Neural crest cell (in vitro differentiated cells): ENCODE data around the gene GPC6. TPM values are rescaled to one million over a fixed set of nuclear protein-coding genes. Genes with fewer than 3 reads are reported as not detected.

Experiments
- DNase-seq: peaks from one replicate; pipeline ENCODE4 v3.0.0; 2021; ENCODE audit warnings: low read depth, mixed read lengths, low spot score
- H3K27ac Mint-ChIP-seq: one replicate; pipeline ENCODE4 v1.8.0; 2021; ENCODE audit warnings: mild to moderate bottlenecking, mixed read lengths; ENCODE audit not compliant: unreplicated experiment
- H3K27me3 Mint-ChIP-seq: 2 replicates; pipeline ENCODE4 v1.8.0; 2021; ENCODE audit warnings: low read depth, mild to moderate bottlenecking, mixed read lengths
- H3K36me3 Mint-ChIP-seq: 2 replicates; pipeline ENCODE4 v1.8.0; 2021; ENCODE audit warnings: low read depth, mild to moderate bottlenecking, mixed read lengths
- H3K4me1 Mint-ChIP-seq: 2 replicates; pipeline ENCODE4 v1.8.0; 2021; ENCODE audit warnings: mixed read lengths
- H3K4me3 Mint-ChIP-seq: one replicate; pipeline ENCODE4 v1.8.0; 2021; ENCODE audit warnings: mild to moderate bottlenecking, mixed read lengths
- H3K9me3 Mint-ChIP-seq: 2 replicates; pipeline ENCODE4 v1.8.0; 2021; ENCODE audit warnings: mixed read lengths
- total RNA-seq: library from RNA; stranded (reverse); gene quantifications from 2 replicates; pipeline ENCODE4 v1.2.1, GENCODE V29; 2021
- TF ChIP-seq, protein P1 (sequence below): fragments of 200-600 bp; sonication (generic); conservative IDR thresholded peaks from 2 replicates; pipeline ENCODE4 v1.5.0; 2021; ENCODE audit warnings: antibody characterized with exemption, mild to moderate bottlenecking

The GPC6 gene
- total RNA-seq, 1 donor from 2014 or later = 13.4 TPM

DNA sequence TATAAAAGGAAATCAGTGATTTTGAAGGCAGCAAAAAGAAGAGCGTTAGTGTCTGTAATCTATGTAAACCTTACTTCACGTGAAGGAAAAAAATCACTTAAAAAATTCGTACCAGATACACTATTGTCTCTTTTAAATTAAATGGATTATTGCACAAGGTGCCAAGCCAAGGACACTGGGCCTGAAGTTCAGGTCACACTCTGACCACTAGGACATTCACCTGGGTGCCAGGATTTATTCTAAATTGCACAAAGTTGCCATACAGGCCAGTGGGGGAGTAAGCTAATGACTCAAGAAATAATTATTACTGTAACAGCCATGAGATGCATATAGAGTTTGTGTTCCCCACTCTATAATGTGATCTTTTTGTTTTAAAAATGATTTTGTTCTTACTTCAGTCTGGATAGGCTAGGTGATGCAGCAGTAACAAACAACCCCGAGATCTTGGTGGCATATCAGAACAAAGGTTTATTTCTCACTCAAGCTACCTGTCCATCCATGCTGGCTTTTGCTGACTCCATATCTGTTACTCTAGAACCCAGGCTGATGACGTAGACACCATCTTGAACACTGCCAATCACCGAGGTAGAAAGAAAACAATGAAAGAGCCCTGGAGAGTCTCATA is 1000.8 kb downstream of the GPC6 start:
- Mint-ChIP-seq H3K9me3 (no peaks in the 10 kb centered on the region), H3K27ac (no peak overlapping the region), H3K36me3 (peaks cover 4% of the 10 kb centered on the region), H3K4me1 (peaks cover 3% of the 10 kb centered on the region), H3K4me3 (no peak overlapping the region), H3K27me3 (no peaks in the 10 kb centered on the region)
- no peak for DNase-seq
- TF ChIP-seq, protein P1, sequence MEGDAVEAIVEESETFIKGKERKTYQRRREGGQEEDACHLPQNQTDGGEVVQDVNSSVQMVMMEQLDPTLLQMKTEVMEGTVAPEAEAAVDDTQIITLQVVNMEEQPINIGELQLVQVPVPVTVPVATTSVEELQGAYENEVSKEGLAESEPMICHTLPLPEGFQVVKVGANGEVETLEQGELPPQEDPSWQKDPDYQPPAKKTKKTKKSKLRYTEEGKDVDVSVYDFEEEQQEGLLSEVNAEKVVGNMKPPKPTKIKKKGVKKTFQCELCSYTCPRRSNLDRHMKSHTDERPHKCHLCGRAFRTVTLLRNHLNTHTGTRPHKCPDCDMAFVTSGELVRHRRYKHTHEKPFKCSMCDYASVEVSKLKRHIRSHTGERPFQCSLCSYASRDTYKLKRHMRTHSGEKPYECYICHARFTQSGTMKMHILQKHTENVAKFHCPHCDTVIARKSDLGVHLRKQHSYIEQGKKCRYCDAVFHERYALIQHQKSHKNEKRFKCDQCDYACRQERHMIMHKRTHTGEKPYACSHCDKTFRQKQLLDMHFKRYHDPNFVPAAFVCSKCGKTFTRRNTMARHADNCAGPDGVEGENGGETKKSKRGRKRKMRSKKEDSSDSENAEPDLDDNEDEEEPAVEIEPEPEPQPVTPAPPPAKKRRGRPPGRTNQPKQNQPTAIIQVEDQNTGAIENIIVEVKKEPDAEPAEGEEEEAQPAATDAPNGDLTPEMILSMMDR = no peak

- Mint-ChIP-seq H3K4me1 (peaks cover 12% of the 10 kb centered on the region), H3K27ac (no peak overlapping the region), H3K36me3 (peaks cover 4% of the 10 kb centered on the region), H3K9me3 (no peaks in the 10 kb centered on the region), H3K4me3 (no peak overlapping the region), H3K27me3 (no peaks in the 10 kb centered on the region)
- DNase-seq = no peak
- TF ChIP-seq, protein P1 = no peak
Observed at GRCh38 chr13:94228763-94229162, 1002.2 kb downstream of the GPC6 start.

- Mint-ChIP-seq H3K4me1 (peaks cover 10% of the 10 kb centered on the region), H3K36me3 (peaks cover 4% of the 10 kb centered on the region), H3K9me3 (no peaks in the 10 kb centered on the region), H3K27ac (no peak overlapping the region), H3K4me3 (no peak overlapping the region), H3K27me3 (no peaks in the 10 kb centered on the region)
- no peak for DNase-seq
- TF ChIP-seq, protein P1 = no peak
Observed at GRCh38 chr13:94232161-94232950, 1005.7 kb downstream of the GPC6 start.

GRCh38 chr13:94232956-94233355 is 1006.3 kb downstream of the GPC6 start:
- Mint-ChIP-seq H3K27me3 (no peaks in the 10 kb centered on the region), H3K4me1 (peaks cover 10% of the 10 kb centered on the region), H3K36me3 (peaks cover 4% of the 10 kb centered on the region), H3K4me3 (no peak overlapping the region), H3K27ac (no peak overlapping the region), H3K9me3 (no peaks in the 10 kb centered on the region)
- TF ChIP-seq, protein P1 = no peak
- DNase-seq = no peak

GRCh38 chr13:94233401-94233800 is 1006.8 kb downstream of the GPC6 start:
- Mint-ChIP-seq H3K27me3 (no peaks in the 10 kb centered on the region), H3K27ac (peak overlapping the region; percentile 88), H3K36me3 (peaks cover 4% of the 10 kb centered on the region), H3K9me3 (no peaks in the 10 kb centered on the region), H3K4me3 (no peak overlapping the region), H3K4me1 (peaks cover 10% of the 10 kb centered on the region)
- TF ChIP-seq, protein P1 = no peak
- DNase-seq = no peak
